Smooth muscle cell (in vitro differentiated cells): ENCODE measurements around the gene YTHDC1. TPM values are rescaled to one million over a fixed set of nuclear protein-coding genes. Genes with fewer than 3 reads are reported as not detected.

Experiments
- DNase-seq: peaks from one replicate; lab custom pipeline; 2025; ENCODE audit not compliant: unreplicated experiment; lab: John Stamatoyannopoulos, UW
- H2AFZ ChIP-seq: fragments of 200-600 bp; sonication (generic); 2 replicates; pipeline ENCODE4 v1.6.0; 2016; ENCODE audit warnings: antibody characterized with exemption, low read depth, mild to moderate bottlenecking
- H3F3A ChIP-seq: fragments of 200-600 bp; sonication (generic); 2 replicates; pipeline ENCODE4 v1.6.0; 2017; ENCODE audit warnings: antibody characterized with exemption, low read depth
- H3K27ac ChIP-seq: fragments of 200-600 bp; sonication (generic); 2 replicates; pipeline ENCODE4 v1.5.1; 2016; ENCODE audit warnings: low read depth, mild to moderate bottlenecking
- H3K27me3 ChIP-seq: fragments of 200-600 bp; sonication (generic); 2 replicates; pipeline ENCODE4 v1.6.1; 2016; ENCODE audit warnings: low read depth, mild to moderate bottlenecking
- H3K36me3 ChIP-seq: fragments of 200-600 bp; sonication (generic); 2 replicates; pipeline ENCODE4 v1.5.1; 2016; ENCODE audit warnings: low read depth
- H3K4me1 ChIP-seq: fragments of 200-600 bp; sonication (generic); 2 replicates; pipeline ENCODE4 v1.5.1; 2016; ENCODE audit warnings: low read depth
- H3K4me2 ChIP-seq: fragments of 200-600 bp; sonication (generic); 2 replicates; pipeline ENCODE4 v1.6.0; 2016; ENCODE audit warnings: mild to moderate bottlenecking
- H3K4me3 ChIP-seq: fragments of 200-600 bp; sonication (generic); 2 replicates; pipeline ENCODE4 v1.5.1; 2016; ENCODE audit warnings: mild to moderate bottlenecking
- H3K79me2 ChIP-seq: fragments of 200-600 bp; sonication (generic); 2 replicates; pipeline ENCODE4 v1.6.0; 2016; ENCODE audit warnings: low read depth, mild to moderate bottlenecking
- H3K9ac ChIP-seq: fragments of 200-600 bp; sonication (generic); 2 replicates; pipeline ENCODE4 v1.6.0; 2016; ENCODE audit warnings: low read depth
- H3K9me3 ChIP-seq: fragments of 200-600 bp; sonication (generic); replicated peaks from 2 replicates; pipeline ENCODE4 v1.5.1; 2016; ENCODE audit warnings: low read depth
- H4K20me1 ChIP-seq: fragments of 200-600 bp; sonication (generic); 2 replicates; pipeline ENCODE4 v1.6.0; 2016; ENCODE audit warnings: low read depth
- CTCF ChIP-seq: fragments of 200-600 bp; sonication (generic); IDR thresholded peaks from 2 replicates; pipeline ENCODE4 v1.5.1; 2017; ENCODE audit warnings: borderline replicate concordance, mild to moderate bottlenecking, antibody characterized with exemption; ENCODE audit not compliant: insufficient read depth, poor library complexity, severe bottlenecking
- WGBS: methylation state at CpG from one replicate; pipeline ENCODE4 v1.1.7; 2016; ENCODE audit warnings: low lambda C conversion rate; 5-methylcytosine and 5-hydroxymethylcytosine counted together
- polyA plus RNA-seq: library from polyadenylated mRNA; unstranded; fragments of >200 nt; fragmentation: Nextera tagmentation; extraction: Ambion mirVana; gene quantifications from 2 replicates; pipeline ENCODE4 v1.2.1, GENCODE V29; 2016
- total RNA-seq: library from RNA; depleted of rRNA; stranded (reverse); fragments of >200 nt; gene quantifications from 2 replicates; pipeline ENCODE4 v1.2.3, GENCODE V29; 2014

YTHDC1 gene
- total and polyA plus RNA-seq, 2 experiments from 2014 or later: 34.3 to 59.1 TPM

GRCh38 chr4:68336530-68336929, 13.4 kb downstream of the YTHDC1 start:
- no peak for TF ChIP-seq CTCF
- H3K36me3 ChIP-seq: peaks cover 28% of the 10 kb centered on the region
- no peaks in the 10 kb centered on the region for H3K4me1 ChIP-seq
- no peak overlapping the region for H3K4me2 ChIP-seq
- no peaks in the 10 kb centered on the region for H3K27me3 ChIP-seq
- H3K9ac ChIP-seq: no peak overlapping the region
- H3F3A ChIP-seq: no peaks in the 10 kb centered on the region
- no peak overlapping the region for H2AFZ ChIP-seq
- H3K4me3 ChIP-seq: no peak overlapping the region
- H3K9me3 ChIP-seq: no peaks in the 10 kb centered on the region
- H3K79me2 ChIP-seq: peaks cover 90% of the 10 kb centered on the region
- no peak overlapping the region for H3K27ac ChIP-seq
- no peak for DNase-seq
- peaks cover 95% of the 10 kb centered on the region for H4K20me1 ChIP-seq

- no peak overlapping the region for H3K4me2 ChIP-seq
- peaks cover 25% of the 10 kb centered on the region for H3K79me2 ChIP-seq
- no peaks in the 10 kb centered on the region for H3K27me3 ChIP-seq
- no peak for DNase-seq
- H2AFZ ChIP-seq: no peak overlapping the region
- peaks cover 15% of the 10 kb centered on the region for H3F3A ChIP-seq
- 93% methylated on average over 1 of the region's 1 CpG for WGBS
- H3K9ac ChIP-seq: no peak overlapping the region
- no peak for TF ChIP-seq CTCF
- peaks cover 51% of the 10 kb centered on the region for H3K36me3 ChIP-seq
- no peak overlapping the region for H3K27ac ChIP-seq
- peaks cover 67% of the 10 kb centered on the region for H4K20me1 ChIP-seq
- H3K4me1 ChIP-seq: no peaks in the 10 kb centered on the region
- no peaks in the 10 kb centered on the region for H3K9me3 ChIP-seq
- no peak overlapping the region for H3K4me3 ChIP-seq
Measured at GRCh38 chr4:68326141-68326540, 23.7 kb downstream of the YTHDC1 start.

GRCh38 chr4:68324519-68325262, 25.2 kb downstream of the YTHDC1 start:
- no peak overlapping the region for H3K4me2 ChIP-seq
- H3K9ac ChIP-seq: no peak overlapping the region
- peaks cover 26% of the 10 kb centered on the region for H3K79me2 ChIP-seq
- no peaks in the 10 kb centered on the region for H3K27me3 ChIP-seq
- H3K27ac ChIP-seq: no peak overlapping the region
- WGBS: 96% methylated on average over 4 of the region's 4 CpGs
- H4K20me1 ChIP-seq: peaks cover 64% of the 10 kb centered on the region
- H3K36me3 ChIP-seq: peaks cover 37% of the 10 kb centered on the region
- H2AFZ ChIP-seq: no peak overlapping the region
- H3K4me3 ChIP-seq: no peak overlapping the region
- no peaks in the 10 kb centered on the region for H3K9me3 ChIP-seq
- no peak for TF ChIP-seq CTCF
- H3F3A ChIP-seq: peaks cover 9% of the 10 kb centered on the region
- no peaks in the 10 kb centered on the region for H3K4me1 ChIP-seq
- no peak for DNase-seq

- Histone ChIP-seq H4K20me1 (peaks cover 26% of the 10 kb centered on the region), H3K9me3 (no peaks in the 10 kb centered on the region), H3K9ac (no peak overlapping the region), H3K4me3 (no peak overlapping the region), H3K27ac (no peak overlapping the region), H3K79me2 (peaks cover 5% of the 10 kb centered on the region), H3K4me2 (no peak overlapping the region), H3K4me1 (no peaks in the 10 kb centered on the region), H3F3A (no peaks in the 10 kb centered on the region), H2AFZ (no peak overlapping the region), H3K27me3 (no peaks in the 10 kb centered on the region), H3K36me3 (peaks cover 41% of the 10 kb centered on the region)
- no peak for TF ChIP-seq CTCF
- DNase-seq: no peak
- WGBS: 94% methylated on average over 1 of the region's 1 CpG
Measured at GRCh38 chr4:68319040-68319439, 30.9 kb downstream of the YTHDC1 start.
